ENCODE results near the gene TFPI2.
A peak's percentile ranks its signal among the peaks of the same experiment; 100 is the strongest.

TFPI2 gene

DNA sequence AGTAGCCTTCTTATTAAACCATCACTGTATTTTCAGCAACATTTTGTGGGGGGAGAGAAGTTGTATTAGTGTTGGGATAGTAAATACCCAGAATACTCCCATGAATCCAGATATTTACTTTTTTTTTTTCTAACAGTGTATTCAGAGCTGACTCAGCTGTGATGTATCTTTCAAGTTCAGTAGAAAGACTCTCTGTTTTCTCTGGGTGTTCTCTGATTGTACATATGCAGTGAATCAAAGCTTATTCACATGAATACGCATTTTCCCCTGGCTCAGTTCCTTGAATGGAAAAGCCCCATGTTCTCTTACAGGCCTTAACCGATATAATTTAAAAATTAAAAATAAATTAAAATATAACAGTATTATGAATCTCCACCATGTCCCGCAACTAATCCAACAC is 1.3 kb downstream of the TFPI2 start:
- no peak overlapping the region for H3K4me3 ChIP-seq (replicated peaks; ENCODE audit: low read depth, low read length)
- no peak for TF ChIP-seq CTCF (IDR thresholded peaks at IDR 0.05; ENCODE audit: insufficient read depth, low read length, poor library complexity, severe bottlenecking)
- no peaks in the 10 kb centered on the region for H3K36me3 ChIP-seq (ENCODE audit: control insufficient read depth, insufficient read depth, low read length)
- no peaks in the 10 kb centered on the region for H3K27me3 ChIP-seq (replicated peaks; ENCODE audit: control insufficient read depth, insufficient read depth, low read length)
- no peak for DNase-seq (ENCODE audit: extremely low read depth, insufficient read length)

GRCh38 chr7:93884541-93884940 is 6.0 kb downstream of the TFPI2 start:
- Histone ChIP-seq H3K27me3 (replicated peaks; ENCODE audit: control insufficient read depth, insufficient read depth, low read length) (no peaks in the 10 kb centered on the region), H3K36me3 (ENCODE audit: control insufficient read depth, insufficient read depth, low read length) (no peaks in the 10 kb centered on the region), H3K4me3 (replicated peaks; ENCODE audit: low read depth, low read length) (no peak overlapping the region)
- DNase-seq (ENCODE audit: extremely low read depth, insufficient read length), result no peak
- TF ChIP-seq CTCF (IDR thresholded peaks at IDR 0.05; ENCODE audit: insufficient read depth, low read length, poor library complexity, severe bottlenecking), result no peak

- no peak for TF ChIP-seq CTCF (IDR thresholded peaks at IDR 0.05; ENCODE audit: insufficient read depth, low read length, poor library complexity, severe bottlenecking)
- no peak for DNase-seq (ENCODE audit: extremely low read depth, insufficient read length)
- no peak overlapping the region for H3K4me3 ChIP-seq (replicated peaks; ENCODE audit: low read depth, low read length)
- no peaks in the 10 kb centered on the region for H3K27me3 ChIP-seq (replicated peaks; ENCODE audit: control insufficient read depth, insufficient read depth, low read length)
- H3K36me3 ChIP-seq (ENCODE audit: control insufficient read depth, insufficient read depth, low read length), result no peaks in the 10 kb centered on the region
Observed at GRCh38 chr7:93883917-93884345, 6.6 kb downstream of the TFPI2 start.

DNA sequence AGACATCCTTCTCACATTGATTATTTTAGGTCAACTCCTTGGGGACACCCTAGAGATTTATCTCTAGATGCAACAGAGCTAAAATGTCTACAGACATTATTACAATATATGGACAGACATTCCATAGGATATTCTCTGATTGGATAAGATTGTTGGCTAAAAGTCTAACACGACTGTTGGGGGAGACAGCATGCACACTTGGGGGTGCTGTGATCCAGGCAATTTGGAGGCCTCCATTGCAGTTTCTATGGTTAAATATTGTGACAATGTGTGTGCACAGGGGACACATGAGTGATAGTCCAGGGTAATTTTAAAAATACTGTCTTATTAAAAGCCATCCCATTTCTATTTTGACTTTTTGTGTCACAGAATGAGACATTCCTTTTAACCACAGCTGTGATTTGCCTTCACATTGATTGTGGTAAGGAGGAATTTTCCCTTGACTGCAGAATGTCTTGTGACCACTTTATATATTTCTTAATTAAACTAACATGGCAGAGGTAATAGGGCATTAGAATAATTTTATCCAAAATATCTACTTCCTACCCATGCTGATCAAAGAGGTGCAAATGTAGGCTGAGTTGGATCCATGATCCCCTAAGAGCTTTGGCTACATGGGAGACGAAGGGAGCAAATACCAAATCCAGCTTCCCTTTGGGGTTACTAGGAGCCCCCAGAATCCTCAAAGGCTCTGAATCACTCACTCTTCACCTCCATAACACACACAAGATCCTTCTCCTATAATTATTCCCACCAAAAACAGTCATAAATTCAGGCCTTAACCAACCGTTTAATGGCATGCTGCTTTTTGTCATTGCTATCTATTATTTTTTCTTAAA is 7.3 kb downstream of the TFPI2 start:
- Histone ChIP-seq H3K36me3 (ENCODE audit: control insufficient read depth, insufficient read depth, low read length) (no peaks in the 10 kb centered on the region), H3K4me3 (replicated peaks; ENCODE audit: low read depth, low read length) (no peak overlapping the region), H3K27me3 (replicated peaks; ENCODE audit: control insufficient read depth, insufficient read depth, low read length) (no peaks in the 10 kb centered on the region)
- no peak for DNase-seq (ENCODE audit: extremely low read depth, insufficient read length)
- peak; percentile 2 for TF ChIP-seq CTCF (IDR thresholded peaks at IDR 0.05; ENCODE audit: insufficient read depth, low read length, poor library complexity, severe bottlenecking)

DNA sequence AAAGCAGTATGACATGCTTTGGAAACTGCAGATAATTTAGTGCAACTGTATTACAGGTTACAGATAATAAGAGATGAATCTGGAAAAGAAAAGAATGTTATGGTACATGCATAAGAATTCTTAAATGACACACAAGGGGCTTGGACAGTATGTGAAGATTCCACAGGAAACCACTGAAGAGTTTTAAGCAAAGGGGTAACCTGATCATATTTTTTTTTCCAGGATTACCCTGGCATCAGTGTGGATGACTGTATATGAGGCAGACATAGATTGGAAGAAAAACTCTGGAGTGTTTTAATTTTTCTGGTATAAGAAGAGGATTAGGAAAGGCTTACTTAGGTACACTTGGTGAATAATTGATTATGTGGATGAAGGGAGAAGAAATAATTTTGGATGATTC is 8.1 kb downstream of the TFPI2 start:
- Histone ChIP-seq H3K36me3 (ENCODE audit: control insufficient read depth, insufficient read depth, low read length) (no peaks in the 10 kb centered on the region), H3K27me3 (replicated peaks; ENCODE audit: control insufficient read depth, insufficient read depth, low read length) (no peaks in the 10 kb centered on the region), H3K4me3 (replicated peaks; ENCODE audit: low read depth, low read length) (no peak overlapping the region)
- no peak for DNase-seq (ENCODE audit: extremely low read depth, insufficient read length)
- no peak for TF ChIP-seq CTCF (IDR thresholded peaks at IDR 0.05; ENCODE audit: insufficient read depth, low read length, poor library complexity, severe bottlenecking)

All from GM06990 (cell line).